Liver (tissue), 9 donors: Measurements from ENCODE around the gene FTO. TPM values are rescaled to one million over a fixed set of nuclear protein-coding genes. Genes with fewer than 3 reads are reported as not detected.

Source experiments
- DNase-seq: peaks from one replicate; pipeline ENCODE4 v3.0.0-alpha.2; 2017; ENCODE audit warnings: low spot score
- H3K27ac ChIP-seq, 2 donors: one replicate each; pipeline ENCODE4 v1.7.0; 2013; ENCODE audit warnings: inconsistent platforms in 2 of 2, low read length in 2 of 2, control low read depth in 1 of 2, low read depth in 1 of 2, mild to moderate bottlenecking in 1 of 2
- H3K27me3 ChIP-seq, 4 donors: one replicate each; pipeline versions ENCODE4 v1.6.1 to v1.7.0; 2013; ENCODE audit warnings: low read length in 3 of 4, inconsistent platforms in 1 of 4, mild to moderate bottlenecking in 1 of 4, moderate library complexity in 1 of 4; ENCODE audit not compliant: control insufficient read depth in 4 of 4, insufficient read depth in 4 of 4
- H3K36me3 ChIP-seq, 4 donors: one replicate each; pipeline versions ENCODE4 v1.6.1 to v1.7.0; 2013; ENCODE audit warnings: low read length in 3 of 4, mild to moderate bottlenecking in 3 of 4, low read depth in 1 of 4, moderate library complexity in 1 of 4; ENCODE audit not compliant: control insufficient read depth in 4 of 4, insufficient read depth in 3 of 4
- H3K4me1 ChIP-seq, 4 donors: one replicate each; pipeline versions ENCODE4 v1.6.1 to v1.7.0; 2013; ENCODE audit warnings: low read length in 3 of 4, mild to moderate bottlenecking in 3 of 4, moderate library complexity in 1 of 4; ENCODE audit not compliant: control insufficient read depth in 4 of 4, insufficient read depth in 4 of 4
- H3K4me3 ChIP-seq, 3 donors: one replicate each; pipeline versions ENCODE4 v1.6.1 to v1.7.0; 2013; ENCODE audit warnings: low read length in 3 of 3, control low read depth in 1 of 3, low read depth in 1 of 3, mild to moderate bottlenecking in 1 of 3
- H3K9ac ChIP-seq, 2 donors: one replicate each; pipeline ENCODE4 v1.7.0; 2013; ENCODE audit warnings: low read length in 2 of 2, mild to moderate bottlenecking in 2 of 2, moderate library complexity in 2 of 2, control low read depth in 1 of 2, low read depth in 1 of 2
- H3K9me3 ChIP-seq, 4 donors: one replicate each; pipeline versions ENCODE4 v1.6.1 to v1.7.0; 2013; ENCODE audit warnings: low read length in 3 of 4; ENCODE audit not compliant: control insufficient read depth in 4 of 4
- ATF3 ChIP-seq: IDR thresholded peaks from 2 replicates; pipeline ENCODE4 v1.6.1; 2016; ENCODE audit warnings: antibody characterized with exemption
- CTCF ChIP-seq: fragments of 150-350 bp; IDR thresholded peaks from 2 replicates; pipeline ENCODE4 v1.5.1; 2017; ENCODE audit warnings: improper control_type of control experiment, low read depth, low read length; ENCODE audit not compliant: missing input control
- FOXA1 ChIP-seq: IDR thresholded peaks from 2 replicates; pipeline ENCODE4 v1.6.1; 2016; ENCODE audit warnings: antibody characterized with exemption
- FOXA2 ChIP-seq: IDR thresholded peaks from 2 replicates; pipeline ENCODE4 v1.6.1; 2016; ENCODE audit warnings: antibody characterized with exemption
- HNF4A ChIP-seq, 2 donors: conservative IDR thresholded peaks; 2 replicates each; pipeline ENCODE4 v1.6.1; 2016; ENCODE audit warnings: antibody characterized with exemption in 2 of 2, mild to moderate bottlenecking in 2 of 2
- HNF4G ChIP-seq: IDR thresholded peaks from 2 replicates; pipeline ENCODE4 v1.6.1; 2016; ENCODE audit warnings: antibody characterized with exemption
- JUND ChIP-seq, 2 donors: IDR thresholded peaks; 2 replicates each; pipeline ENCODE4 v1.6.1; 2016; ENCODE audit warnings: antibody characterized with exemption in 2 of 2
- MAX ChIP-seq: IDR thresholded peaks from 2 replicates; pipeline ENCODE4 v1.6.1; 2016; ENCODE audit warnings: antibody characterized with exemption
- NR2F2 ChIP-seq: IDR thresholded peaks from 2 replicates; pipeline ENCODE4 v1.6.1; 2016; ENCODE audit warnings: antibody characterized with exemption
- RAD21 ChIP-seq, 2 donors: IDR thresholded peaks; 2 replicates each; pipeline ENCODE4 v1.6.1; 2016; ENCODE audit warnings: antibody characterized with exemption in 2 of 2, mild to moderate bottlenecking in 2 of 2
- REST ChIP-seq: IDR thresholded peaks from 2 replicates; pipeline ENCODE4 v1.6.1; 2016; ENCODE audit warnings: antibody characterized with exemption, mild to moderate bottlenecking
- SP1 ChIP-seq: IDR thresholded peaks from 2 replicates; pipeline ENCODE4 v1.6.1; 2018; ENCODE audit warnings: antibody characterized with exemption, mild to moderate bottlenecking
- TAF1 ChIP-seq: conservative IDR thresholded peaks from 2 replicates; pipeline ENCODE4 v1.6.1; 2016; ENCODE audit warnings: antibody characterized with exemption, mild to moderate bottlenecking
- YY1 ChIP-seq: IDR thresholded peaks from 2 replicates; pipeline ENCODE4 v1.6.1; 2016; ENCODE audit warnings: antibody characterized with exemption, mild to moderate bottlenecking
- ZBTB33 ChIP-seq: IDR thresholded peaks from 2 replicates; pipeline ENCODE4 v1.6.1; 2016; ENCODE audit warnings: antibody characterized with exemption
- WGBS: extraction: QIAGEN DNeasy Blood & Tissue Kit; methylation state at CpG from one replicate; pipeline ENCODE4 v1.1.7; 2013; 5-methylcytosine and 5-hydroxymethylcytosine counted together
- polyA plus RNA-seq, 2 donors: library from polyadenylated mRNA; stranded (reverse) in 1 of 2; unstranded in 1 of 2; fragments of 200-250 nt in 1 of 2; fragments of >200 nt in 1 of 2; fragmentation: Nextera tagmentation in 1 of 2; extraction: Ambion mirVana in 1 of 2; gene quantifications; one replicate each; pipeline versions ENCODE4 v1.2.1 to v1.2.3, GENCODE V29; 2013 to 2015
- total RNA-seq, 2 donors: library from RNA; depleted of rRNA; stranded (reverse); fragments of >200 nt; gene quantifications; one replicate each; pipeline ENCODE4 v1.2.3, GENCODE V29; 2014
- donor health status: healthy.
- donor health status: healthy.
- donor health status: healthy.
- donor health status: healthy.
- donor health status: healthy.

FTO gene
- total and polyA plus RNA-seq, 4 donors = 12.0 to 54.2 (median 24.6) TPM

- no peak for TF ChIP-seq REST
- TF ChIP-seq HNF4G = no peak
Observed at GRCh38 chr16:53768593-53768992, 64.6 kb downstream of the FTO start (continued).

GRCh38 chr16:53769185-53769584, 65.2 kb downstream of the FTO start:
- 95% methylated on average over 4 of the region's 4 CpGs for WGBS
- Histone ChIP-seq H3K36me3 (no peaks in the 10 kb centered on the region), H3K27ac (no peak overlapping the region), H3K9me3 (no peaks in the 10 kb centered on the region), H3K9ac (no peak overlapping the region), H3K27me3 (no peaks in the 10 kb centered on the region), H3K4me1 (peaks cover 0 to 10% (median 4%) of the 10 kb centered on the region in 4 donors), H3K4me3 (no peak overlapping the region)
- TF ChIP-seq RAD21 (IDR thresholded peaks at IDR 0.05) (no peak), ZBTB33 (no peak)
- DNase-seq = no peak

GRCh38 chr16:53769787-53770186, 65.8 kb downstream of the FTO start:
- Histone ChIP-seq H3K9me3 (no peaks in the 10 kb centered on the region), H3K9ac (no peak overlapping the region), H3K36me3 (no peaks in the 10 kb centered on the region), H3K4me3 (no peak overlapping the region), H3K4me1 (peaks cover 0 to 10% (median 4%) of the 10 kb centered on the region in 4 donors), H3K27me3 (no peaks in the 10 kb centered on the region), H3K27ac (no peak overlapping the region)
- TF ChIP-seq HNF4G (no peak), FOXA1 (no peak), YY1 (no peak), CTCF (no peak), MAX (no peak), JUND (IDR thresholded peaks at IDR 0.05) (no peak), REST (no peak), NR2F2 (no peak), FOXA2 (no peak), ATF3 (no peak), ZBTB33 (no peak), SP1 (no peak), TAF1 (no peak), HNF4A (conservative IDR thresholded peaks at IDR 0.05) (no peak)
- DNase-seq = no peak
